Fibroblast of villous mesenchyme (primary cell): ENCODE results near the gene BRCA2. TPM values are rescaled to one million over a fixed set of nuclear protein-coding genes. Genes with fewer than 3 reads are reported as not detected.

Experiments
- DNase-seq: peaks from one replicate; pipeline ENCODE4 v3.0.0-alpha.2; 2010; ENCODE audit warnings: low read depth
- H3K4me3 ChIP-seq: 2 replicates; pipeline ENCODE4 v1.5.1; 2011; ENCODE audit warnings: low read depth, mild to moderate bottlenecking, low read length
- total RNA-seq: library from RNA; depleted of rRNA; stranded (reverse); fragments of >200 nt; gene quantifications from 2 replicates; pipeline ENCODE4 v1.2.3, GENCODE V29; 2012
- TF ChIP-seq, protein P1 (sequence below): IDR thresholded peaks from 2 replicates; pipeline ENCODE4 v1.5.1; 2012; ENCODE audit warnings: low read depth, mild to moderate bottlenecking, low read length; ENCODE audit not compliant: insufficient read depth

The BRCA2 gene
- total RNA-seq, 1 donor: 10.4 TPM

DNA sequence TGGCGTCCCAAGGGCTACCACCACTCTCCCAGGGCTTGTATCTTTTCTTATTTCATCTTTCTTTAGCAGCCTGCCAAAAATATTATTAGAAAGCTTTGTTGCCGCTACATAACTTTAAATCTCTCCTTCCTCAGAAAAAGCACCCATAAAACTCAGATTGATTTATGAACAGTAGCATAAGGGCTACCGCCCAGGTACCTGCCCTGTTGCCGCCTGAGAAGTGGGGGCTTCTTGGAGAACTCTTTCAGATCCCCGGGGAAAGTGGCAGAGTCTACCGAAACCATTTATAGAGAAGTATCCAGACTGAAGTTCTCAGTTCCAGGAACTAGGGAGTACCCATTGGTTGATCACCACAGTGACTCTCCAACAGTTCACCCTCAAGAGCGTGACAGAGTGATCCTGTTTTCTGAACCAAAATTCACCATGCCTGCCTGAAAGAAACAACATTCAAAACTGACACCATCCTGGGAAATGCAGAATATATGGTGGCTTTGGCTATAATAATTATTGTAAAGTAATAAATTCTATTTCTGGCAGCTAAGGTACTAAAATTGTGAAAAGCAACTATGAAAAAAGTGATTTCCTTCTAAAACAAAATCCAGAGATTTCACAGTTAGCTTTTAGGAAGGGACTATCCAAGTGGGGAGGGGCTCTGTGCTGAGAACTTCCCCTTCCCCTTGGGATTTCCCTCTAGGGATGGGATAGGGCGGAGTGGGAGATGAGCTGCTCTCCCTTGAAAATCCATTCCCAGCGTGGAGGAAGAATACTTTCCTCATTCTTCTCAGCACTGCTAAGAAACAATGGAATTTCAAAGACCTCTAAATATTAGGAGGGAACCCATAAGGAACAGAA is 113.5 kb downstream of the BRCA2 start:
- TF ChIP-seq, protein P1, sequence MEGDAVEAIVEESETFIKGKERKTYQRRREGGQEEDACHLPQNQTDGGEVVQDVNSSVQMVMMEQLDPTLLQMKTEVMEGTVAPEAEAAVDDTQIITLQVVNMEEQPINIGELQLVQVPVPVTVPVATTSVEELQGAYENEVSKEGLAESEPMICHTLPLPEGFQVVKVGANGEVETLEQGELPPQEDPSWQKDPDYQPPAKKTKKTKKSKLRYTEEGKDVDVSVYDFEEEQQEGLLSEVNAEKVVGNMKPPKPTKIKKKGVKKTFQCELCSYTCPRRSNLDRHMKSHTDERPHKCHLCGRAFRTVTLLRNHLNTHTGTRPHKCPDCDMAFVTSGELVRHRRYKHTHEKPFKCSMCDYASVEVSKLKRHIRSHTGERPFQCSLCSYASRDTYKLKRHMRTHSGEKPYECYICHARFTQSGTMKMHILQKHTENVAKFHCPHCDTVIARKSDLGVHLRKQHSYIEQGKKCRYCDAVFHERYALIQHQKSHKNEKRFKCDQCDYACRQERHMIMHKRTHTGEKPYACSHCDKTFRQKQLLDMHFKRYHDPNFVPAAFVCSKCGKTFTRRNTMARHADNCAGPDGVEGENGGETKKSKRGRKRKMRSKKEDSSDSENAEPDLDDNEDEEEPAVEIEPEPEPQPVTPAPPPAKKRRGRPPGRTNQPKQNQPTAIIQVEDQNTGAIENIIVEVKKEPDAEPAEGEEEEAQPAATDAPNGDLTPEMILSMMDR: no peak
- peak overlapping the region; percentile 72 for H3K4me3 ChIP-seq
- no peak for DNase-seq

DNA sequence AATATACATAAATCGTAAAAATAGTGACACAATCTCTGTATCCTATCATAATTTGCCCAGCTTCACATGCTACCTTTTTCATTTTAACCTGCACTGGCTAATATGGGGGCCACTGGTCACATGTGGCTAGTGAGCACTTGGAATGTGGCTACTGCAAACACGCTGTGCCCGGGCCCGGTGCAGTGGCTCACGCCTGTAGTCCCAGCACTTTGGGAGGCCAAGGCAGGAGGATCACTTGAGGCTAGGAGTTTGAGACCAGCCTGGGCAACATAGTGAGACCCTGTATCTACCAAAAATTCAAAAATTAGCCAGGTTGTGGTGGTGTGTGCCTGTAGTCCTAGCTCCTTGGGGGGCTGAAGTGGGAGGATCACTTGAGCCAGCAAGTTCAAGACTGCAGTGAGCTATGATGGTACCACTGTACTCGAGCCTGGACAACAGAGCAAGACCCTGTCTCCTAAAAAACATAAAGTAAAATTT is 114.2 kb downstream of the BRCA2 start:
- no peak overlapping the region for H3K4me3 ChIP-seq
- TF ChIP-seq, protein P1: no peak
- no peak for DNase-seq

GRCh38 chr13:32430018-32430747 is 114.9 kb downstream of the BRCA2 start:
- no peak overlapping the region for H3K4me3 ChIP-seq
- peak; percentile 80 for DNase-seq
- TF ChIP-seq, protein P1: no peak

GRCh38 chr13:32431361-32431760 is 116.1 kb downstream of the BRCA2 start:
- TF ChIP-seq, protein P1: no peak
- no peak for DNase-seq
- no peak overlapping the region for H3K4me3 ChIP-seq

GRCh38 chr13:32432856-32433255 is 117.5 kb downstream of the BRCA2 start:
- DNase-seq: no peak
- TF ChIP-seq, protein P1: no peak
- H3K4me3 ChIP-seq: no peak overlapping the region

DNA sequence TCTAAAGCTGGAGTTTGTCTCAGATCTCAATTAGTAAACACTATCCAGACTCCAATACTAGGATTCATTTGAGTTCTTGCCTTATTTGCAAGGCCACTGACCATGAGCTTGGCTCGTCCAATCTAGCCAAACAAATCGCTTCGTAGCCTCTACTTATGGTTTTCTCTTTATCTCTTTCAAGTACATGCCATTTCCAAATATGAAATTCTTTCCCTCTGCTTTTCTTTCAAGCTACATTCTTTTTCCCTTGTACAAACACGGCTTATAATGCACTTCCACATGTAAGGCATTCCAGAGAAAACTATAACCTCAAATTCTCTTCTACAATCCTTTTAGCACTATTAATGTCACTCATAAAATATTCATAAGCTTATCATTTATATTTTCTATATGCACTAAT is 123.6 kb downstream of the BRCA2 start:
- H3K4me3 ChIP-seq: no peak overlapping the region
- TF ChIP-seq, protein P1: no peak
- DNase-seq: no peak
